ENCODE measurements around the gene CLSTN1.

Gene CLSTN1

DNA sequence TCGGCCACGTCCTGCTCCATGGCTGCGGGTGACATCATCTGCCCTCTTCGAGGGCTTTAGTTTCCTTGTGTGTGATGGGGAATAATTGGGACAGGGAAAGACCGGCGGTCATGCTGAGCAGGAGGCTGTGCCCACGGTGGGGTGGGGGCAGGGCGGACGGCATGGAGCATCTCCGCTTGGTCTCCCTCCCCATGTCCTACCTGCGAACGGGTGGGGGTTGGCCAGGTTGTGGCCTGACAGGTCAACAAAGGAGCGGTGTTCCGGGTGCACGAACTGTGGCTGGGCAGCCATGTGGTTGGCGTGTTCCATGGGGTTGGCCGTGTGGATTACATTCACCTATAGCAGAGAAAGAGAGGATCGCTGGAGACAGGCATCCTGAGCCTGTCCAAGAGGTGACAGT is 92.2 kb downstream of the CLSTN1 start:
- no peak overlapping the region for H3K27ac Mint-ChIP-seq
- H3K27me3 Mint-ChIP-seq (ENCODE audit: low read depth, poor library complexity): peaks cover 4% of the 10 kb centered on the region
- no peak overlapping the region for H3K4me3 Mint-ChIP-seq
- H3K4me1 Mint-ChIP-seq: peaks cover 11% of the 10 kb centered on the region
- peaks cover 89% of the 10 kb centered on the region for H3K36me3 Mint-ChIP-seq (ENCODE audit: low read depth)
- TF ChIP-seq CTCF (IDR thresholded peaks at IDR 0.05): no peak
- no peak for DNase-seq
- peaks cover 6% of the 10 kb centered on the region for H3K9me3 Mint-ChIP-seq

- Mint-ChIP-seq H3K36me3 (ENCODE audit: low read depth) (peaks cover 91% of the 10 kb centered on the region), H3K27me3 (ENCODE audit: low read depth, poor library complexity) (peaks cover 4% of the 10 kb centered on the region), H3K4me3 (no peak overlapping the region), H3K27ac (peak overlapping the region; percentile 84), H3K4me1 (peaks cover 14% of the 10 kb centered on the region), H3K9me3 (peaks cover 6% of the 10 kb centered on the region)
- TF ChIP-seq CTCF (IDR thresholded peaks at IDR 0.05): no peak
- no peak for DNase-seq
Observed at GRCh38 chr1:9731051-9731537, 92.7 kb downstream of the CLSTN1 start.

DNA sequence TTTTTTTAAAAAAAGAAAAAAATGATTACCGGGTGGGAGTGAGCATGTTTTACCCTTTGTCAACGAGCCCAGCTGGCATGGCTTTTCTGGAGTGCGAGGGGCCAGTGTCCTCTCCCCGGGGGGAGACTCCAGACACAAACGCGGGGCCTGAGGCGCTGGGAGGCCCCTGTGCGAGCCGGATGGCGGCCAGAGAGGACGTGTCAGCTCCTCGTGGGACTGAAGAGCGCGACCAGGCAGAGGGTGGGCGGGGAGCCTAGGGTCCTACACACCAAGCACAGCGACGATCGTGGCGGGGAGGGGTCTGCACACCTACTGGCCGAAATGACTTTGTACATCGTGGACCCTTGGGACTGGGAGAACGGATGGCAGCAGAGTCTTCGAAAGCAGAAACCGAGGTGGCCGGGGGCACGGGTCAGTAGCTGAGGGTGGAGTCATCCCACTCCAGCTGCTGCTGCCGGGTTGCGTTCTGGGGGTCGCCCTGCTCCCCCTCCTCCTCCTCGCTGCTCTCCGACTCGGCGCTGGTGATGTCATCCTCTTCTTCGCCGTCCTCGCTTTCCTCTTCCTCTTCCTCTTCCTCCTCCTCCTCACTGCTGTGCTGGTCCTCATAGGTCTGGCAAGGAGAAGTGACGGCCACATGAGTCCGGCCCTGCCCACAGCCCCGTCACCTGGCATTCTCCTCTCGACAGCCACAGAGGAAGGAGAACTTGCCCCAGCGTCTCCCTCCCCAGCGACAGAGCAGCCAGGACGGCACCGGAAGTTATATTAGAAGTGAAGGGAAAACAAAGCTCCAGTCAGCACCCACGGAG is 93.5 kb downstream of the CLSTN1 start:
- Mint-ChIP-seq H3K9me3 (peaks cover 6% of the 10 kb centered on the region), H3K27me3 (ENCODE audit: low read depth, poor library complexity) (peaks cover 4% of the 10 kb centered on the region), H3K27ac (peak overlapping the region; percentile 84), H3K4me3 (no peak overlapping the region), H3K36me3 (ENCODE audit: low read depth) (peaks cover 83% of the 10 kb centered on the region), H3K4me1 (peaks cover 14% of the 10 kb centered on the region)
- no peak for TF ChIP-seq CTCF (IDR thresholded peaks at IDR 0.05)
- DNase-seq: no peak

DNA sequence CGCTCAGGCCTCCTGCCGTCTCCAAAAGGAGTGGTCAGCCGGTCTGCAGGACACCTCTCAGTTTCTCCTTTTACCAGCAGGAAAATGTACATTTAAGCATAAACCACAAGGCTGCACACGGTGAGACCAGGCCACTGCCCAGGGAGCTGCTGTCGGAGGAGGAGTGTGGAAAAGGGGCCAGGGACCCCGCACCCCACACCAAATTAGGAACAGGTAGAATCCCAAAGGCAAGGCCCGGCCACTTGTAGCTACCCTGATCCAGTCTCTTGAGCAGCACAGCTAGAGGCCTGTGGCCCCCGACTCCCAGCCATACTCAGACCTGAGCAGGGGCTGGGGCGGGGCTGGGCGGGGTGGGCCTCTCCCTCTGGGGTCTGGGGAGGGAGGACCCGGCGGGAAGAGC is 94.2 kb downstream of the CLSTN1 start:
- peaks cover 75% of the 10 kb centered on the region for H3K36me3 Mint-ChIP-seq (ENCODE audit: low read depth)
- peaks cover 6% of the 10 kb centered on the region for H3K9me3 Mint-ChIP-seq
- no peak overlapping the region for H3K4me3 Mint-ChIP-seq
- peaks cover 14% of the 10 kb centered on the region for H3K4me1 Mint-ChIP-seq
- no peak for DNase-seq
- no peak overlapping the region for H3K27ac Mint-ChIP-seq
- no peak for TF ChIP-seq CTCF (IDR thresholded peaks at IDR 0.05)
- peaks cover 4% of the 10 kb centered on the region for H3K27me3 Mint-ChIP-seq (ENCODE audit: low read depth, poor library complexity)

GRCh38 chr1:9728451-9729295 is 95.1 kb downstream of the CLSTN1 start:
- Mint-ChIP-seq H3K4me3 (no peak overlapping the region), H3K27ac (peak overlapping the region; percentile 95), H3K9me3 (peaks cover 3% of the 10 kb centered on the region), H3K27me3 (ENCODE audit: low read depth, poor library complexity) (peaks cover 4% of the 10 kb centered on the region), H3K36me3 (ENCODE audit: low read depth) (peaks cover 69% of the 10 kb centered on the region), H3K4me1 (peaks cover 14% of the 10 kb centered on the region)
- DNase-seq: no peak
- TF ChIP-seq CTCF (IDR thresholded peaks at IDR 0.05): no peak

Measured in nephron progenitor cell (in vitro differentiated cells).